Measurements from ENCODE around the gene PSORS1C2.

GRCh38 chr6:31140643-31141042 lies 1.8 kb upstream of the PSORS1C2 start:
- TF ChIP-seq CTCF (IDR thresholded peaks at IDR 0.05) (no peak), POLR2A (IDR thresholded peaks at IDR 0.05) (no peak)

Measured in body of pancreas (tissue), 4 donors.